HL-60 (cell line): ENCODE measurements around the gene ARSK.

Experiments used
- DNase-seq, 2 experiments: peaks; one replicate each; pipeline ENCODE4 v3.0.0-alpha.2; 2010 to 2020; ENCODE audit warnings: low read depth in 1 of 2, low spot score in 1 of 2
- H3K27ac ChIP-seq: fragments of 250-450 bp; sonication (Bioruptor Pico); replicated peaks from 2 replicates; pipeline ENCODE4 v1.5.1; 2020; ENCODE audit warnings: mild to moderate bottlenecking, moderate library complexity
- H3K27me3 ChIP-seq: fragments of 250-450 bp; sonication (Bioruptor Pico); 2 replicates; pipeline ENCODE4 v1.5.1; 2021; ENCODE audit warnings: mild to moderate bottlenecking, moderate library complexity; ENCODE audit not compliant: insufficient read depth, poor library complexity, severe bottlenecking
- H3K4me3 ChIP-seq: replicated peaks from 2 replicates; pipeline ENCODE4 v1.5.1; 2011; ENCODE audit warnings: mild to moderate bottlenecking, control low read depth, low read length; ENCODE audit not compliant: insufficient read depth
- GABPA ChIP-seq: IDR thresholded peaks from 2 replicates; pipeline ENCODE4 v1.6.1; 2012; ENCODE audit warnings: low read depth
- POLR2AphosphoS5 ChIP-seq: IDR thresholded peaks from 2 replicates; pipeline ENCODE4 v1.6.1; 2012; ENCODE audit warnings: low read depth
- SPI1 ChIP-seq: IDR thresholded peaks from 2 replicates; pipeline ENCODE4 v1.6.1; 2012; ENCODE audit warnings: low read depth, mild to moderate bottlenecking, borderline replicate concordance
- TF ChIP-seq, protein P1 (sequence below): IDR thresholded peaks from 2 replicates; pipeline ENCODE4 v1.6.1; 2012; ENCODE audit warnings: low read depth; ENCODE audit not compliant: insufficient replicate concordance
- TF ChIP-seq, protein P2 (sequence below): IDR thresholded peaks from one replicate; pipeline ENCODE4 v1.5.1; 2011; ENCODE audit warnings: low read length, control low read depth, inconsistent platforms; ENCODE audit not compliant: insufficient read depth

Gene ARSK

DNA sequence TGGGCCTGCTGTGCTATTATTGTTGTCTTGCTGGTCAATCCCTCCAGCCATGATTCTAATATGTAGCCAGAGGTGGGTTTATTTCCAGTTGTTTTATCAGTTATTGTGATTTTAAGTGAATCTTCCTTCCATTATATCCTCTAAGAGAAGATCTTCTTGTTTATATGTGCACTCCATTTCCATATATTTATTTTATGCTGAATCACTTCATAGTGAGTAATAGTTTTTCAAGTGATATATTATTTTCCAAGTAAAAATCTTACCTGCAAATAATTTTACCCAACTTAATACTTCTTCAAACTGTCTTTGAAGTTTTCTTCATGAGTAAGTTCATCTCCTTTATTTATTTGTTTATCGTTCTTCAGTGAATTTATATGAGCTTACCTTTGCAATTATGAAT lies 51.5 kb downstream of the ARSK start:
- Histone ChIP-seq H3K27ac (no peak overlapping the region), H3K27me3 (no peaks in the 10 kb centered on the region), H3K4me3 (no peak overlapping the region)
- DNase-seq = no peak
- TF ChIP-seq SPI1 (no peak), POLR2AphosphoS5 (no peak)

DNA sequence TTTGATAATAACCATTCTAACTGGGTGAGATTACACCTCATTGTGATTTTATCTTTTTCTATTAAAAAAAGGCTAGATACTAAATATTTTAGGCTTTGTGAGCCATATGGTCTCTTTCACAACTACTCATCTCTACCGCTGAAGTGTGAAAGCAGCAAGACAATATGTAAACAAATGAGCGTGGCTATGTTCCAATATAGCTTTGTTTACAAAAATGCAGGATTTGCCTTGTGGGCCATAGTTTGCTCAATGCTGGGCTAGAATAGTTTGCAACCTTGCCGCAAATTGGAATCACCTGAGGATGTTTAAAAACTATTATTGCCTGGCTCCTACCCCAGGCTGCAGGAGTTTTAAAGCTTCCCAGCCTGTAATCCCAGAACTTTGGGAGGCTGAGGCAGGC lies 54.8 kb downstream of the ARSK start:
- Histone ChIP-seq H3K27me3 (no peaks in the 10 kb centered on the region), H3K4me3 (no peak overlapping the region), H3K27ac (no peak overlapping the region)
- DNase-seq = no peak
- TF ChIP-seq SPI1 (no peak), POLR2AphosphoS5 (no peak), GABPA (no peak)
- TF ChIP-seq, protein P1, sequence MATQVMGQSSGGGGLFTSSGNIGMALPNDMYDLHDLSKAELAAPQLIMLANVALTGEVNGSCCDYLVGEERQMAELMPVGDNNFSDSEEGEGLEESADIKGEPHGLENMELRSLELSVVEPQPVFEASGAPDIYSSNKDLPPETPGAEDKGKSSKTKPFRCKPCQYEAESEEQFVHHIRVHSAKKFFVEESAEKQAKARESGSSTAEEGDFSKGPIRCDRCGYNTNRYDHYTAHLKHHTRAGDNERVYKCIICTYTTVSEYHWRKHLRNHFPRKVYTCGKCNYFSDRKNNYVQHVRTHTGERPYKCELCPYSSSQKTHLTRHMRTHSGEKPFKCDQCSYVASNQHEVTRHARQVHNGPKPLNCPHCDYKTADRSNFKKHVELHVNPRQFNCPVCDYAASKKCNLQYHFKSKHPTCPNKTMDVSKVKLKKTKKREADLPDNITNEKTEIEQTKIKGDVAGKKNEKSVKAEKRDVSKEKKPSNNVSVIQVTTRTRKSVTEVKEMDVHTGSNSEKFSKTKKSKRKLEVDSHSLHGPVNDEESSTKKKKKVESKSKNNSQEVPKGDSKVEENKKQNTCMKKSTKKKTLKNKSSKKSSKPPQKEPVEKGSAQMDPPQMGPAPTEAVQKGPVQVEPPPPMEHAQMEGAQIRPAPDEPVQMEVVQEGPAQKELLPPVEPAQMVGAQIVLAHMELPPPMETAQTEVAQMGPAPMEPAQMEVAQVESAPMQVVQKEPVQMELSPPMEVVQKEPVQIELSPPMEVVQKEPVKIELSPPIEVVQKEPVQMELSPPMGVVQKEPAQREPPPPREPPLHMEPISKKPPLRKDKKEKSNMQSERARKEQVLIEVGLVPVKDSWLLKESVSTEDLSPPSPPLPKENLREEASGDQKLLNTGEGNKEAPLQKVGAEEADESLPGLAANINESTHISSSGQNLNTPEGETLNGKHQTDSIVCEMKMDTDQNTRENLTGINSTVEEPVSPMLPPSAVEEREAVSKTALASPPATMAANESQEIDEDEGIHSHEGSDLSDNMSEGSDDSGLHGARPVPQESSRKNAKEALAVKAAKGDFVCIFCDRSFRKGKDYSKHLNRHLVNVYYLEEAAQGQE = no peak
- TF ChIP-seq, protein P2, sequence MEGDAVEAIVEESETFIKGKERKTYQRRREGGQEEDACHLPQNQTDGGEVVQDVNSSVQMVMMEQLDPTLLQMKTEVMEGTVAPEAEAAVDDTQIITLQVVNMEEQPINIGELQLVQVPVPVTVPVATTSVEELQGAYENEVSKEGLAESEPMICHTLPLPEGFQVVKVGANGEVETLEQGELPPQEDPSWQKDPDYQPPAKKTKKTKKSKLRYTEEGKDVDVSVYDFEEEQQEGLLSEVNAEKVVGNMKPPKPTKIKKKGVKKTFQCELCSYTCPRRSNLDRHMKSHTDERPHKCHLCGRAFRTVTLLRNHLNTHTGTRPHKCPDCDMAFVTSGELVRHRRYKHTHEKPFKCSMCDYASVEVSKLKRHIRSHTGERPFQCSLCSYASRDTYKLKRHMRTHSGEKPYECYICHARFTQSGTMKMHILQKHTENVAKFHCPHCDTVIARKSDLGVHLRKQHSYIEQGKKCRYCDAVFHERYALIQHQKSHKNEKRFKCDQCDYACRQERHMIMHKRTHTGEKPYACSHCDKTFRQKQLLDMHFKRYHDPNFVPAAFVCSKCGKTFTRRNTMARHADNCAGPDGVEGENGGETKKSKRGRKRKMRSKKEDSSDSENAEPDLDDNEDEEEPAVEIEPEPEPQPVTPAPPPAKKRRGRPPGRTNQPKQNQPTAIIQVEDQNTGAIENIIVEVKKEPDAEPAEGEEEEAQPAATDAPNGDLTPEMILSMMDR = no peak

DNA sequence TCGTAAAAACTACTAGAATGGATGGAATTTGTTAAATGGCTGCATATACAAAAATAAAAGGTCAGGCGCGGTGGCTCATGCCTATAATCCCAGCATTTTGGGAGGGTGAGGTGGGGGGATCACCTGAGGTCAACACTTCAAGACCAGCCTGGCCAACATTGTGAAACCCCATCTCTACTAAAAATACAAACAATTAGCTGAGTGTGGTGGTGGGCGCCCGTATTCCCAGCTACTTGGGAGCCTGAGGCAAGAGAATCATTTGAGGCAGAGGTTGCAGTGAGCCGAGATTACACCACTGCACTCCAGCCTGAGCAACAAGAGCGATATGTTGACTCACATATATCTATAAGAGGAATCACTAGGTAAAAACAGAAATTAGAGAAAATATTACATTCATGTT lies 55.6 kb downstream of the ARSK start:
- Histone ChIP-seq H3K4me3 (no peak overlapping the region), H3K27me3 (no peaks in the 10 kb centered on the region), H3K27ac (no peak overlapping the region)
- TF ChIP-seq POLR2AphosphoS5 (no peak), GABPA (no peak), SPI1 (no peak)
- DNase-seq = no peak

DNA sequence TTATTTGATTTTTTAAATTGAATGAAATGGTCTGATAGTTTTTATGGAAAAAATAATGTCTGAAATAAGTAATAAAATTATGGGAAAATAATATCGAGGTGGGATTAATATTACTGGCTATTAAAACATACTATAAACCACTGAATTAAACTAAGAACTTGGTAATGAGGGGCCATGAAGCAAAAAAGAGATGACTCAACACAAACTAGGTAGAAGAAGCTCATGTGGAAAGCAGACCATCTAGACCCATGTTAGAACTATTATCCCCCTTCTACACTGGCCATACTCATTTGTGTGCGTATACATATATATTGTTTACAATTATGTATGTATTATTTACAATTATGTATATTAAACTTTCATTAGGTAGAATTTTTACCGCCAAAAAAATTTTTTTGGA lies 56.5 kb downstream of the ARSK start:
- no peak for DNase-seq
- H3K27me3 ChIP-seq = no peaks in the 10 kb centered on the region
- H3K4me3 ChIP-seq = no peak overlapping the region
- no peak overlapping the region for H3K27ac ChIP-seq
- TF ChIP-seq, protein P1 = no peak
- TF ChIP-seq POLR2AphosphoS5 (no peak), SPI1 (no peak), GABPA (no peak)
- TF ChIP-seq, protein P2 = no peak

DNA sequence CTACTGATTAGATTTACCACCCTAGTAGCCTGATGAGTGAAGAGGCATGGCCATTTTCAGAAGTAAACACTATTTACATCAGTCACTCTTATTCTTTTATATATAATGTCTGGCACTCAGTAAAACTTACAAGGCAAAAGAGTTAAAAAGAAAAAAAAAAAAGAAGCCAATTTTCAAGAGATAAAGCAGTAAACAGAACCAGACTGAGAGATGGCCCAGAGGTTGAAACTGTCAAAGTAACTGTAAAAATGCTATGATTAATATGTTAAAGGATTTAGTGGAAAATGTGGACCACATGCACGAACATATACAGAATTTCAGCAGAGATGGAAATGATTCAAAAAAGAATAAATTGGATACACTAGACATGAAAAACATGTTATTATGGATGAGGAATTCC lies 58.6 kb downstream of the ARSK start:
- H3K4me3 ChIP-seq = no peak overlapping the region
- TF ChIP-seq, protein P2 = no peak
- TF ChIP-seq POLR2AphosphoS5 = no peak
- TF ChIP-seq, protein P1 = no peak
- no peak for TF ChIP-seq GABPA
- no peak for TF ChIP-seq SPI1
- DNase-seq = no peak
- H3K27ac ChIP-seq = no peak overlapping the region
- no peaks in the 10 kb centered on the region for H3K27me3 ChIP-seq
